AG10803 (cell line): ENCODE results near the gene KRTAP1-4.
A peak's percentile ranks its signal among the peaks of the same experiment; 100 is the strongest.

ENCODE experiments used
- DNase-seq: peaks from one replicate; pipeline ENCODE4 v3.0.0; 2010; ENCODE audit warnings: low read depth
- H3K4me3 ChIP-seq: 2 replicates; pipeline ENCODE4 v1.5.1; 2011; ENCODE audit warnings: mild to moderate bottlenecking, low read length, control low read depth
- CTCF ChIP-seq: conservative IDR thresholded peaks from 2 replicates; pipeline ENCODE4 v1.5.1; 2011; ENCODE audit warnings: mild to moderate bottlenecking, low read length, control low read depth, inconsistent platforms

KRTAP1-4 gene

GRCh38 chr17:41010441-41010840 lies 19.6 kb downstream of the KRTAP1-4 start:
- no peak for TF ChIP-seq CTCF
- no peak overlapping the region for H3K4me3 ChIP-seq
- DNase-seq: peak; percentile 39

DNA sequence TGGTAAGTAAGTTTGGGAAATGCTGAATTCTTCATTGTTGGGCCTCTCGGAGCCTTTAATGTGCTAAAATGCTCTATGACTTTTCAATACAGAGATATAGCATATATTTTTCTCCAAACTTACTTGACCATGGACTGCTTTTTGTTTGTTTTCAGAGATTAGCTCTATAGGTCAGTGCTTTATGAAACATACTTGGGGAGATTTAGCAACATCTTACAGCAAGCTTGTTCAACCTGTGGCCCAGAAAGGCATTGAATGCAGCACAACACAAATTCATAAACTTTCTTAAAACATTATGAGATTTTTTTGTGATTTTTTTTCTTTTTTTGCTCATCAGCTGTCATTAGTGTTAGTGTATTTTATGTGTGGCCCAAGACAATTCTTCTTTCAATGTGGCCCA lies 20.1 kb downstream of the KRTAP1-4 start:
- no peak for DNase-seq
- no peak for TF ChIP-seq CTCF
- no peak overlapping the region for H3K4me3 ChIP-seq

GRCh38 chr17:41009301-41009760 lies 20.7 kb downstream of the KRTAP1-4 start:
- TF ChIP-seq CTCF: no peak
- no peak for DNase-seq
- H3K4me3 ChIP-seq: no peak overlapping the region

DNA sequence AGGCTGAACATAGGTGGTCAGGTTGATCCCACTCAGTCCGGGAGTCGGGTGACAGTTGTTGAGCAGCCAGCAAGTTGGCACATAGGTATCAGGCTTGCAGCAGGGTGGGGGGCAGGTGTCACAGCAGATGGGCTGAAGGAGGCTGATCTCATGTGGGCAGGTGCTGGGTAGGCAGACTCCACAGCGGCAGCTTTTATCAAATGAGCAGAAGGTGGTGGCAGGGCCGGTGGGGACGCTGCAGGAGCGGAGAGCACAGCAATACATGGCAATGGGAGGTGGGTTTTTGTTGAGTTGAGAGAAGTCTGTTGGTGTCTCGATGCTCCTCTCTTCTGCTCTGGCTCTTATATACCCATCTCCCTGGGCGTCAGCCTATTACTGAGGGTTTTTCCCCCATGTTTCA lies 21.2 kb downstream of the KRTAP1-4 start, which contains the start of gene KRTAP3-1:
KRTAP3-1 (minus strand) TSS at position 318 of the 400 bp plus-strand sequence; CDS start at position 264, 54 bp downstream.
- no peak for DNase-seq
- TF ChIP-seq CTCF: no peak
- no peak within 1 kb of the TSS for H3K4me3 ChIP-seq

GRCh38 chr17:41004397-41004796 lies 25.6 kb downstream of the KRTAP1-4 start:
- TF ChIP-seq CTCF: no peak
- DNase-seq: no peak

GRCh38 chr17:41003926-41004325 lies 26.1 kb downstream of the KRTAP1-4 start:
- H3K4me3 ChIP-seq: no peak overlapping the region
- no peak for DNase-seq
- TF ChIP-seq CTCF: no peak

More at GRCh38 chr17:41004397-41004796, 25.6 kb downstream of the KRTAP1-4 start:
- no peak overlapping the region for H3K4me3 ChIP-seq

- DNase-seq: no peak
Measured at GRCh38 chr17:41002814-41003213, 27.2 kb downstream of the KRTAP1-4 start.

More at GRCh38 chr17:41002814-41003213, 27.2 kb downstream of the KRTAP1-4 start:
- no peak overlapping the region for H3K4me3 ChIP-seq
- TF ChIP-seq CTCF: no peak
